K562 (cell line): ENCODE measurements around the gene RAI1. TPM values are rescaled to one million over a fixed set of nuclear protein-coding genes. Genes with fewer than 3 reads are reported as not detected.

ENCODE experiments used
- EP400 ChIP-seq: fragments of 450-650 bp; IDR thresholded peaks from 2 replicates; pipeline ENCODE4 v1.6.1; 2017; ENCODE audit warnings: antibody characterized with exemption, mild to moderate bottlenecking, moderate library complexity
- KDM5B ChIP-seq: fragments of 200-600 bp; sonication (generic); IDR thresholded peaks from 2 replicates; pipeline ENCODE4 v1.6.1; 2012; ENCODE audit warnings: low read depth, mild to moderate bottlenecking, moderate library complexity, low read length, control low read depth, inconsistent platforms; ENCODE audit not compliant: insufficient replicate concordance
- RBFOX2 ChIP-seq: fragments of 200-400 bp; formaldehyde crosslinking; IDR thresholded peaks from 2 replicates; pipeline ENCODE4 v1.6.1; 2017; ENCODE audit warnings: low read depth, mild to moderate bottlenecking, low read length, moderate library complexity
- ZNF239 ChIP-seq: fragments of 250-450 bp; sonication (Bioruptor Pico); IDR thresholded peaks from 2 replicates; pipeline ENCODE4 v1.4.0; 2020; ENCODE audit warnings: mild to moderate bottlenecking
- ZNF431 ChIP-seq: sonication (generic); formaldehyde crosslinking; IDR thresholded peaks from 2 replicates; pipeline ENCODE4 v1.8.0; 2022; ENCODE audit warnings: mild to moderate bottlenecking, missing genetic modification reagents
- polyA plus RNA-seq, 8 experiments: library from polyadenylated mRNA; depleted of rRNA in 4 of 8; stranded (reverse) in 5 of 8; unstranded in 3 of 8; fragments of >200 nt; fragmentation: Nextera tagmentation in 2 of 8; fragmentation: Illumina TruSeq in 1 of 8; extraction: Ambion mirVana in 2 of 8; extraction: Trizol in 1 of 8; gene quantifications; 2 replicates each; pipeline versions ENCODE4 v1.2.1 to v1.2.3, GENCODE V29; 2011 to 2014; ENCODE audit warnings: inconsistent platforms in 1 of 8, missing spikeins in 1 of 8
- total RNA-seq, 7 experiments: library from RNA; depleted of rRNA in 6 of 7; stranded (reverse); fragments of >200 nt in 6 of 7; fragmentation: Illumina TruSeq in 2 of 7; extraction: Trizol in 2 of 7; gene quantifications; 2 replicates each; pipeline versions ENCODE4 v1.2.1 to v1.2.3, GENCODE V29; 2011 to 2021; ENCODE audit warnings: low replicate concordance in 1 of 7
- TF ChIP-seq, protein P1 (sequence below): fragments of 450-650 bp; IDR thresholded peaks from 2 replicates; pipeline ENCODE4 v1.6.1; 2016; ENCODE audit warnings: mild to moderate bottlenecking
- TF ChIP-seq, protein P2 (sequence below): sonication (generic); formaldehyde crosslinking; IDR thresholded peaks from 2 replicates; pipeline ENCODE4 v1.9.0; 2022; ENCODE audit warnings: mild to moderate bottlenecking, missing genetic modification reagents
- TF ChIP-seq, protein P3 (sequence below), 2 experiments: fragments of 450-650 bp; IDR thresholded peaks; 2 replicates each; pipeline ENCODE4 v1.6.1; 2016; ENCODE audit warnings: mild to moderate bottlenecking in 2 of 2, borderline replicate concordance in 1 of 2, low read depth in 1 of 2, moderate library complexity in 1 of 2
- TF ChIP-seq, protein P4 (sequence below): fragments of 450-650 bp; IDR thresholded peaks from 2 replicates; pipeline ENCODE4 v1.6.1; 2017; ENCODE audit warnings: antibody characterized with exemption, mild to moderate bottlenecking

RAI1 gene
- total and polyA plus RNA-seq, 9 of the 15 experiments (the other 6 are each of a cell fraction or from before 2014, with no cell fraction given) = 0.68 to 19.9 (median 5.5) TPM

DNA sequence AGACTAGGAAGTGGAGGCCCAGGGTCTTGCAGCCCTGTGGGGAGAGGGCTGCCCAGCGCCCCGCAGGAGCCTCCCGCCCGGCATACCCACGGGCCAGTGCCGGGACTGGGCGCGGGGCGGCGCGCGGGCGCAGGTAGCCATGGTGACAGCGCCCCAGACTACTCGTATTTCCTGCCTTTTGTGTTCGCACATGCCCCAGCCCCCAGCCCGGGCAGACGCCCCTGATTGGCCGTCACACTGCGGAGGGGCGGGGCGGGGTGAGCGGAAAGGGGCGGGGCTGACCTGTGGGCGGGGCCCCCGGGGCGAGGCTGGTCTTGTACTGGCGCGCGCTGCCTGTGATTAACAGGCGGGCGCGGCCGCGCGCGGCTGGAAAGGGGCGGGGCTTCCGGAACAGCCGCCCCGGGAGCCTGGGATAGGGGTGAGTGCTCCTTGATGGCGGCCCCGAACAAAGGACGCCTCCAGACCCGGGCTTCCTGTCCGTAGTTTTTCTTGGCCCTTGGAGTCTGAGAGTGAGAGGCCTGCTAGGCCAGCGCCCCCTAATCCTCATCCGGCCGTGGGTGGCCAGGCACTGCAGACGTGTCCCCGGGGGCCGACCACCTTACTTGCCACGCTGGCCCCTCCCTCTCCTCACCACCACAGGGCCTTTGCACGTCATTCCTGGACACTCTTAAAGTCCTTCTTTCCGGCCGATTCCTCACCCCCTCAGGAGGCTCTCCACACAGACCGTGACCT lies 71.0 kb downstream of the RAI1 start (continued):
- TF ChIP-seq, protein P1, sequence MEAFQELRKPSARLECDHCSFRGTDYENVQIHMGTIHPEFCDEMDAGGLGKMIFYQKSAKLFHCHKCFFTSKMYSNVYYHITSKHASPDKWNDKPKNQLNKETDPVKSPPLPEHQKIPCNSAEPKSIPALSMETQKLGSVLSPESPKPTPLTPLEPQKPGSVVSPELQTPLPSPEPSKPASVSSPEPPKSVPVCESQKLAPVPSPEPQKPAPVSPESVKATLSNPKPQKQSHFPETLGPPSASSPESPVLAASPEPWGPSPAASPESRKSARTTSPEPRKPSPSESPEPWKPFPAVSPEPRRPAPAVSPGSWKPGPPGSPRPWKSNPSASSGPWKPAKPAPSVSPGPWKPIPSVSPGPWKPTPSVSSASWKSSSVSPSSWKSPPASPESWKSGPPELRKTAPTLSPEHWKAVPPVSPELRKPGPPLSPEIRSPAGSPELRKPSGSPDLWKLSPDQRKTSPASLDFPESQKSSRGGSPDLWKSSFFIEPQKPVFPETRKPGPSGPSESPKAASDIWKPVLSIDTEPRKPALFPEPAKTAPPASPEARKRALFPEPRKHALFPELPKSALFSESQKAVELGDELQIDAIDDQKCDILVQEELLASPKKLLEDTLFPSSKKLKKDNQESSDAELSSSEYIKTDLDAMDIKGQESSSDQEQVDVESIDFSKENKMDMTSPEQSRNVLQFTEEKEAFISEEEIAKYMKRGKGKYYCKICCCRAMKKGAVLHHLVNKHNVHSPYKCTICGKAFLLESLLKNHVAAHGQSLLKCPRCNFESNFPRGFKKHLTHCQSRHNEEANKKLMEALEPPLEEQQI = no peak
- TF ChIP-seq, protein P2, sequence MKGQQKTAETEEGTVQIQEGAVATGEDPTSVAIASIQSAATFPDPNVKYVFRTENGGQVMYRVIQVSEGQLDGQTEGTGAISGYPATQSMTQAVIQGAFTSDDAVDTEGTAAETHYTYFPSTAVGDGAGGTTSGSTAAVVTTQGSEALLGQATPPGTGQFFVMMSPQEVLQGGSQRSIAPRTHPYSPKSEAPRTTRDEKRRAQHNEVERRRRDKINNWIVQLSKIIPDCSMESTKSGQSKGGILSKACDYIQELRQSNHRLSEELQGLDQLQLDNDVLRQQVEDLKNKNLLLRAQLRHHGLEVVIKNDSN (CRISPR knock-in tag) = no peak
- TF ChIP-seq, protein P3, sequence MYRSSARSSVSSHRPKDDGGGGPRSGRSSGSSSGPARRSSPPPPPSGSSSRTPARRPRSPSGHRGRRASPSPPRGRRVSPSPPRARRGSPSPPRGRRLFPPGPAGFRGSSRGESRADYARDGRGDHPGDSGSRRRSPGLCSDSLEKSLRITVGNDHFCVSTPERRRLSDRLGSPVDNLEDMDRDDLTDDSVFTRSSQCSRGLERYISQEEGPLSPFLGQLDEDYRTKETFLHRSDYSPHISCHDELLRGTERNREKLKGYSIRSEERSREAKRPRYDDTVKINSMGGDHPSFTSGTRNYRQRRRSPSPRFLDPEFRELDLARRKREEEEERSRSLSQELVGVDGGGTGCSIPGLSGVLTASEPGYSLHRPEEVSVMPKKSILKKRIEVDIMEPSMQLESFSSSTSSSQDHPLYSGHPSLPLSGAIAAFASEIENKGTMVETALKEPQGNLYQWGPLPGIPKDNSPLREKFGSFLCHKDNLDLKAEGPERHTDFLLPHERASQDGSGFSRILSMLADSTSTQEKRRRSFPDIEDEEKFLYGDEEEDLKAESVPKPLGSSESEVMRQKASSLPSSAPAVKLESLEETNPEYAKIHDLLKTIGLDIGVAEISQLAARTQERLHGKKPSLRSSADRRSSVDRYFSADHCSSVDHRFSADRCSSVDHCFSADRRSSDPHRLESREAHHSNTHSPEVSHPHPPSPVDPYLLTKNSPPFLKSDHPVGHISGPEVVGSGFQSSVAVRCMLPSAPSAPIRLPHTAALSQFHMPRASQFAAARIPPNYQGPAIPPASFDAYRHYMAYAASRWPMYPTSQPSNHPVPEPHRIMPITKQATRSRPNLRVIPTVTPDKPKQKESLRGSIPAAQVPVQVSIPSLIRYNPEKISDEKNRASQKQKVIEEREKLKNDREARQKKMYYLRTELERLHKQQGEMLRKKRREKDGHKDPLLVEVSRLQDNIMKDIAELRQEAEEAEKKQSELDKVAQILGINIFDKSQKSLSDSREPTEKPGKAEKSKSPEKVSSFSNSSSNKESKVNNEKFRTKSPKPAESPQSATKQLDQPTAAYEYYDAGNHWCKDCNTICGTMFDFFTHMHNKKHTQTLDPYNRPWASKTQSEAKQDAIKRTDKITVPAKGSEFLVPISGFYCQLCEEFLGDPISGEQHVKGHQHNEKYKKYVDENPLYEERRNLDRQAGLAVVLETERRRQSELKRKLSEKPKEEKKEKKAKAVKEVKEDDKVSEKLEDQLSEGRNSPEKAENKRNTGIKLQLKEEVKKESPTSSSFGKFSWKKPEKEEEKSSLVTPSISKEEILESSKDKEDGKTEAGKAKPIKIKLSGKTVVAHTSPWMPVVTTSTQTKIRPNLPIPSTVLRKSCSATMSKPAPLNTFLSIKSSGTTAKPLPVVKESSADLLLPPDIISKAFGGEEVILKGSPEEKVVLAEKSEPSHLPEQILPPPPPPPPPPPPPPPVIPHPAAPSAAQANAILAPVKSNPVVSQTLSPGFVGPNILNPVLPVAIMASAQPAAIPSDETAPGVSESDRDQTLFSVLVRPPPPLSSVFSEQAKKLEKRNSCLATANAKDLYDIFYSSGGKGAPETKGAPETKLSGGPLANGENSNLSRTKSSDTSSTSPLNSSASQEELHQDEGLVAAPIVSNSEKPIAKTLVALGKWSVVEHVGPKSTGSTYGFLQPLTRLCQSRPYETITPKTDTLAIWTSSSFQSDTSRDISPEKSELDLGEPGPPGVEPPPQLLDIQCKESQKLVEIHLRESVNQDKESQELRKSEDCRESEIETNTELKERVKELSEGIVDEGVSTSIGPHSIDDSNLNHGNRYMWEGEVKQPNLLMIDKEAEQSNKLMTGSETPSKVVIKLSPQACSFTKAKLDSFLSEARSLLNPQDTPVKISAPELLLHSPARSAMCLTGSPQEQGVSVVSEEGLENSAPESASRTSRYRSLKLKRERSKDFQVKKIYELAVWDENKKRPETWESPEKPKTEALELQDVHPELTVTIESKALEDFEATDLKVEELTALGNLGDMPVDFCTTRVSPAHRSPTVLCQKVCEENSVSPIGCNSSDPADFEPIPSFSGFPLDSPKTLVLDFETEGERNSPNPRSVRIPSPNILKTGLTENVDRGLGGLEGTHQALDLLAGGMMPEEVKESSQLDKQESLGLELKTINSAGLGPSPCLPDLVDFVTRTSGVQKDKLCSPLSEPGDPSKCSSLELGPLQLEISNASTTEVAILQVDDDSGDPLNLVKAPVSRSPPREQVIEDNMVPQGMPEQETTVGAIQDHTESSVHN (IDR thresholded peaks at IDR 0.05; ENCODE audit: borderline replicate concordance in 1 of 2, low read depth in 1 of 2) = no peak
- TF ChIP-seq, protein P4, sequence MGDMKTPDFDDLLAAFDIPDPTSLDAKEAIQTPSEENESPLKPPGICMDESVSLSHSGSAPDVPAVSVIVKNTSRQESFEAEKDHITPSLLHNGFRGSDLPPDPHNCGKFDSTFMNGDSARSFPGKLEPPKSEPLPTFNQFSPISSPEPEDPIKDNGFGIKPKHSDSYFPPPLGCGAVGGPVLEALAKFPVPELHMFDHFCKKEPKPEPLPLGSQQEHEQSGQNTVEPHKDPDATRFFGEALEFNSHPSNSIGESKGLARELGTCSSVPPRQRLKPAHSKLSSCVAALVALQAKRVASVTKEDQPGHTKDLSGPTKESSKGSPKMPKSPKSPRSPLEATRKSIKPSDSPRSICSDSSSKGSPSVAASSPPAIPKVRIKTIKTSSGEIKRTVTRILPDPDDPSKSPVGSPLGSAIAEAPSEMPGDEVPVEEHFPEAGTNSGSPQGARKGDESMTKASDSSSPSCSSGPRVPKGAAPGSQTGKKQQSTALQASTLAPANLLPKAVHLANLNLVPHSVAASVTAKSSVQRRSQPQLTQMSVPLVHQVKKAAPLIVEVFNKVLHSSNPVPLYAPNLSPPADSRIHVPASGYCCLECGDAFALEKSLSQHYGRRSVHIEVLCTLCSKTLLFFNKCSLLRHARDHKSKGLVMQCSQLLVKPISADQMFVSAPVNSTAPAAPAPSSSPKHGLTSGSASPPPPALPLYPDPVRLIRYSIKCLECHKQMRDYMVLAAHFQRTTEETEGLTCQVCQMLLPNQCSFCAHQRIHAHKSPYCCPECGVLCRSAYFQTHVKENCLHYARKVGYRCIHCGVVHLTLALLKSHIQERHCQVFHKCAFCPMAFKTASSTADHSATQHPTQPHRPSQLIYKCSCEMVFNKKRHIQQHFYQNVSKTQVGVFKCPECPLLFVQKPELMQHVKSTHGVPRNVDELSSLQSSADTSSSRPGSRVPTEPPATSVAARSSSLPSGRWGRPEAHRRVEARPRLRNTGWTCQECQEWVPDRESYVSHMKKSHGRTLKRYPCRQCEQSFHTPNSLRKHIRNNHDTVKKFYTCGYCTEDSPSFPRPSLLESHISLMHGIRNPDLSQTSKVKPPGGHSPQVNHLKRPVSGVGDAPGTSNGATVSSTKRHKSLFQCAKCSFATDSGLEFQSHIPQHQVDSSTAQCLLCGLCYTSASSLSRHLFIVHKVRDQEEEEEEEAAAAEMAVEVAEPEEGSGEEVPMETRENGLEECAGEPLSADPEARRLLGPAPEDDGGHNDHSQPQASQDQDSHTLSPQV = no peak
- TF ChIP-seq EP400 (peak; percentile 62), ZNF239 (CRISPR knock-in tag) (no peak), ZNF431 (CRISPR knock-in tag) (no peak), KDM5B (peak; percentile 68), RBFOX2 (peak; percentile 77)
